HepG2 (cell line): Measurements from ENCODE around the gene TMEM200C. TPM values are rescaled to one million over a fixed set of nuclear protein-coding genes. Genes with fewer than 3 reads are reported as not detected.
A peak's percentile ranks its signal among the peaks of the same experiment; 100 is the strongest.

Source experiments
- ELF3 ChIP-seq: IDR thresholded peaks from 2 replicates; pipeline ENCODE4 v1.6.1; 2016; ENCODE audit warnings: missing genetic modification reagents, missing compliant biosample characterization
- GATAD1 ChIP-seq: IDR thresholded peaks from 2 replicates; pipeline ENCODE4 v1.6.1; 2016; ENCODE audit warnings: missing genetic modification reagents, missing compliant biosample characterization
- ISL2 ChIP-seq: sonication (generic); formaldehyde crosslinking; IDR thresholded peaks from 2 replicates; pipeline ENCODE4 v1.5.0; 2020; ENCODE audit warnings: missing genetic modification reagents
- NKX3-1 ChIP-seq: sonication (generic); formaldehyde crosslinking; IDR thresholded peaks from 2 replicates; pipeline ENCODE4 v1.5.0; 2020; ENCODE audit warnings: missing genetic modification reagents
- PPARG ChIP-seq: conservative IDR thresholded peaks from 2 replicates; pipeline ENCODE4 v1.6.1; 2016; ENCODE audit warnings: missing biosample characterization, missing genetic modification reagents
- PRMT3 ChIP-seq: sonication (generic); formaldehyde crosslinking; IDR thresholded peaks from 2 replicates; pipeline ENCODE4 v1.8.1; 2022; ENCODE audit warnings: low read depth, mild to moderate bottlenecking, moderate library complexity, missing genetic modification reagents, borderline replicate concordance
- RAD21 ChIP-seq: fragments of 450-650 bp; formaldehyde crosslinking; IDR thresholded peaks from 2 replicates; pipeline ENCODE4 v1.5.0; 2020; ENCODE audit warnings: mild to moderate bottlenecking
- TGIF2 ChIP-seq: IDR thresholded peaks from 2 replicates; pipeline ENCODE4 v1.6.1; 2016; ENCODE audit warnings: control low read depth, missing compliant biosample characterization
- YEATS4 ChIP-seq: sonication (generic); formaldehyde crosslinking; IDR thresholded peaks from 2 replicates; pipeline ENCODE4 v1.4.0; 2020; ENCODE audit warnings: missing genetic modification reagents, borderline replicate concordance
- ZNF225 ChIP-seq: sonication (generic); formaldehyde crosslinking; IDR thresholded peaks from 2 replicates; pipeline ENCODE4 v1.4.0; 2020; ENCODE audit warnings: mild to moderate bottlenecking, missing genetic modification reagents
- ZNF580 ChIP-seq: IDR thresholded peaks from 2 replicates; pipeline ENCODE4 v1.6.1; 2016; ENCODE audit warnings: low read depth, borderline replicate concordance
- polyA plus RNA-seq, 8 experiments: library from polyadenylated mRNA; depleted of rRNA in 3 of 8; stranded (reverse) in 7 of 8; unstranded in 1 of 8; fragments of >200 nt; fragmentation: Illumina TruSeq in 4 of 8; extraction: Trizol in 4 of 8; gene quantifications; 2 replicates each; pipeline versions ENCODE4 v1.2.1 to v1.2.3, GENCODE V29; 2011 to 2016; ENCODE audit warnings: low read depth in 4 of 8, missing spikeins in 1 of 8, mixed read lengths in 1 of 8; ENCODE audit not compliant: insufficient read depth in 1 of 8
- total RNA-seq, 5 experiments: library from RNA; depleted of rRNA; stranded (reverse); fragments of >200 nt; fragmentation: Illumina TruSeq; extraction: Trizol; gene quantifications; 2 replicates each; pipeline ENCODE4 v1.2.3, GENCODE V29; 2016; ENCODE audit warnings: low read depth in 1 of 5
- TF ChIP-seq, protein P1 (sequence below), 2 experiments: IDR thresholded peaks; 2 replicates each; pipeline ENCODE4 v1.6.1; 2011 to 2012; ENCODE audit warnings: low read length in 2 of 2, borderline replicate concordance in 1 of 2, low read depth in 1 of 2, mild to moderate bottlenecking in 1 of 2, moderate library complexity in 1 of 2
- TF ChIP-seq, protein P2 (sequence below): sonication (generic); formaldehyde crosslinking; IDR thresholded peaks from 2 replicates; pipeline ENCODE4 v1.5.0; 2020; ENCODE audit warnings: mild to moderate bottlenecking, missing genetic modification reagents
- TF ChIP-seq, protein P3 (sequence below): IDR thresholded peaks from 2 replicates; pipeline ENCODE4 v1.4.0; 2020; ENCODE audit warnings: mild to moderate bottlenecking, missing genetic modification reagents

TMEM200C gene
- total and polyA plus RNA-seq, 2 of the 13 experiments (the other 11 are each of a cell fraction or from before 2014, with no cell fraction given): 0.04 TPM; not detected in 1

DNA sequence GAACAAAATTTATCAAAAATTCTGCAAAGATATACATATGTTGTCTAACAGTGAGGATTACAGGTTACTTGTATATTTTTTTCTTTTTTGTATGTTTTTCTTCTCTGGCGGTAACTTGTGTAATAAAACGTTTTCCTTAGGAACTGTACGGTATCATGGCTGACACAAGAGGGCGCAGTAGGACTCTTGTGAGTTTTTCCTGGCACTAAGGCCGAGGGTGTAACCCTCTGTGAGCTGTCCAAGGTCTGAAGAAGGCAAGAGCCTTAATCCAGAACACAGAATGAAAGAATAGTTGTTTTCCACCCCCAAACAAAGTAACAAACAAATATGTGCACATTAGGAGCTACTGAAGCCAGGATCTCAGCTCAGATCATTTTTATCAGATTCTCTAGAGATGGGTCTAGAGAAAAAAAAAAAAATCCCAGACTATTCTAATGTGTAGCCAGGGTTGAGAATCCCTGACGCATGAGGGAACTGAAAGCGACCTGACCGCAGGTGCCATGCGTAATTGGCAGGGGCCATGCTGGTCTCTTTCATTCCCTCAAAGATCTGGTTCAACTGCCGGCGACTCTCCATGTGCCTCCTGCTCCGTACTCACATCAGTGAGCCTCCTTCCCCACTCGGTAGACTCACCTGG lies 27.0 kb downstream of the TMEM200C start (continued):
- TF ChIP-seq, protein P1, sequence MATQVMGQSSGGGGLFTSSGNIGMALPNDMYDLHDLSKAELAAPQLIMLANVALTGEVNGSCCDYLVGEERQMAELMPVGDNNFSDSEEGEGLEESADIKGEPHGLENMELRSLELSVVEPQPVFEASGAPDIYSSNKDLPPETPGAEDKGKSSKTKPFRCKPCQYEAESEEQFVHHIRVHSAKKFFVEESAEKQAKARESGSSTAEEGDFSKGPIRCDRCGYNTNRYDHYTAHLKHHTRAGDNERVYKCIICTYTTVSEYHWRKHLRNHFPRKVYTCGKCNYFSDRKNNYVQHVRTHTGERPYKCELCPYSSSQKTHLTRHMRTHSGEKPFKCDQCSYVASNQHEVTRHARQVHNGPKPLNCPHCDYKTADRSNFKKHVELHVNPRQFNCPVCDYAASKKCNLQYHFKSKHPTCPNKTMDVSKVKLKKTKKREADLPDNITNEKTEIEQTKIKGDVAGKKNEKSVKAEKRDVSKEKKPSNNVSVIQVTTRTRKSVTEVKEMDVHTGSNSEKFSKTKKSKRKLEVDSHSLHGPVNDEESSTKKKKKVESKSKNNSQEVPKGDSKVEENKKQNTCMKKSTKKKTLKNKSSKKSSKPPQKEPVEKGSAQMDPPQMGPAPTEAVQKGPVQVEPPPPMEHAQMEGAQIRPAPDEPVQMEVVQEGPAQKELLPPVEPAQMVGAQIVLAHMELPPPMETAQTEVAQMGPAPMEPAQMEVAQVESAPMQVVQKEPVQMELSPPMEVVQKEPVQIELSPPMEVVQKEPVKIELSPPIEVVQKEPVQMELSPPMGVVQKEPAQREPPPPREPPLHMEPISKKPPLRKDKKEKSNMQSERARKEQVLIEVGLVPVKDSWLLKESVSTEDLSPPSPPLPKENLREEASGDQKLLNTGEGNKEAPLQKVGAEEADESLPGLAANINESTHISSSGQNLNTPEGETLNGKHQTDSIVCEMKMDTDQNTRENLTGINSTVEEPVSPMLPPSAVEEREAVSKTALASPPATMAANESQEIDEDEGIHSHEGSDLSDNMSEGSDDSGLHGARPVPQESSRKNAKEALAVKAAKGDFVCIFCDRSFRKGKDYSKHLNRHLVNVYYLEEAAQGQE (IDR thresholded peaks at IDR 0.05; ENCODE audit: borderline replicate concordance in 1 of 2, low read depth in 1 of 2, low read length in 2 of 2): peak; percentile 70 to 97
- TF ChIP-seq GATAD1 (0 out of 2 replicates have a peak, but pooled peaks have one; percentile 26), RAD21 (peak; percentile 82), ZNF580 (CRISPR knock-in tag) (0 out of 2 replicates have a peak, but pooled peaks have one; percentile 53), PPARG (0 out of 2 replicates have a peak, but pooled peaks have one; percentile 53), NKX3-1 (CRISPR knock-in tag) (peak; percentile 72; the same call in 1 of the 2 replicates), ISL2 (CRISPR knock-in tag) (peak; percentile 26; the same call in 1 of the 2 replicates), ELF3 (CRISPR knock-in tag) (peak; percentile 54; the same call in 1 of the 2 replicates), PRMT3 (CRISPR knock-in tag) (no peak), YEATS4 (CRISPR knock-in tag) (no peak), TGIF2 (0 out of 2 replicates have a peak, but pooled peaks have one; percentile 60), ZNF225 (CRISPR knock-in tag) (no peak)
- TF ChIP-seq, protein P2, sequence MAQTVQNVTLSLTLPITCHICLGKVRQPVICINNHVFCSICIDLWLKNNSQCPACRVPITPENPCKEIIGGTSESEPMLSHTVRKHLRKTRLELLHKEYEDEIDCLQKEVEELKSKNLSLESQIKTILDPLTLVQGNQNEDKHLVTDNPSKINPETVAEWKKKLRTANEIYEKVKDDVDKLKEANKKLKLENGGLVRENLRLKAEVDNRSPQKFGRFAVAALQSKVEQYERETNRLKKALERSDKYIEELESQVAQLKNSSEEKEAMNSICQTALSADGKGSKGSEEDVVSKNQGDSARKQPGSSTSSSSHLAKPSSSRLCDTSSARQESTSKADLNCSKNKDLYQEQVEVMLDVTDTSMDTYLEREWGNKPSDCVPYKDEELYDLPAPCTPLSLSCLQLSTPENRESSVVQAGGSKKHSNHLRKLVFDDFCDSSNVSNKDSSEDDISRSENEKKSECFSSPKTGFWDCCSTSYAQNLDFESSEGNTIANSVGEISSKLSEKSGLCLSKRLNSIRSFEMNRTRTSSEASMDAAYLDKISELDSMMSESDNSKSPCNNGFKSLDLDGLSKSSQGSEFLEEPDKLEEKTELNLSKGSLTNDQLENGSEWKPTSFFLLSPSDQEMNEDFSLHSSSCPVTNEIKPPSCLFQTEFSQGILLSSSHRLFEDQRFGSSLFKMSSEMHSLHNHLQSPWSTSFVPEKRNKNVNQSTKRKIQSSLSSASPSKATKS: no peak
- TF ChIP-seq, protein P3, sequence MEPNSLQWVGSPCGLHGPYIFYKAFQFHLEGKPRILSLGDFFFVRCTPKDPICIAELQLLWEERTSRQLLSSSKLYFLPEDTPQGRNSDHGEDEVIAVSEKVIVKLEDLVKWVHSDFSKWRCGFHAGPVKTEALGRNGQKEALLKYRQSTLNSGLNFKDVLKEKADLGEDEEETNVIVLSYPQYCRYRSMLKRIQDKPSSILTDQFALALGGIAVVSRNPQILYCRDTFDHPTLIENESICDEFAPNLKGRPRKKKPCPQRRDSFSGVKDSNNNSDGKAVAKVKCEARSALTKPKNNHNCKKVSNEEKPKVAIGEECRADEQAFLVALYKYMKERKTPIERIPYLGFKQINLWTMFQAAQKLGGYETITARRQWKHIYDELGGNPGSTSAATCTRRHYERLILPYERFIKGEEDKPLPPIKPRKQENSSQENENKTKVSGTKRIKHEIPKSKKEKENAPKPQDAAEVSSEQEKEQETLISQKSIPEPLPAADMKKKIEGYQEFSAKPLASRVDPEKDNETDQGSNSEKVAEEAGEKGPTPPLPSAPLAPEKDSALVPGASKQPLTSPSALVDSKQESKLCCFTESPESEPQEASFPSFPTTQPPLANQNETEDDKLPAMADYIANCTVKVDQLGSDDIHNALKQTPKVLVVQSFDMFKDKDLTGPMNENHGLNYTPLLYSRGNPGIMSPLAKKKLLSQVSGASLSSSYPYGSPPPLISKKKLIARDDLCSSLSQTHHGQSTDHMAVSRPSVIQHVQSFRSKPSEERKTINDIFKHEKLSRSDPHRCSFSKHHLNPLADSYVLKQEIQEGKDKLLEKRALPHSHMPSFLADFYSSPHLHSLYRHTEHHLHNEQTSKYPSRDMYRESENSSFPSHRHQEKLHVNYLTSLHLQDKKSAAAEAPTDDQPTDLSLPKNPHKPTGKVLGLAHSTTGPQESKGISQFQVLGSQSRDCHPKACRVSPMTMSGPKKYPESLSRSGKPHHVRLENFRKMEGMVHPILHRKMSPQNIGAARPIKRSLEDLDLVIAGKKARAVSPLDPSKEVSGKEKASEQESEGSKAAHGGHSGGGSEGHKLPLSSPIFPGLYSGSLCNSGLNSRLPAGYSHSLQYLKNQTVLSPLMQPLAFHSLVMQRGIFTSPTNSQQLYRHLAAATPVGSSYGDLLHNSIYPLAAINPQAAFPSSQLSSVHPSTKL (CRISPR knock-in tag): 0 out of 2 replicates have a peak, but pooled peaks have one; percentile 37
